HEK293T (cell line): ENCODE data around the gene RAMAC.

Experiments
- CTCF ChIA-PET: fragments of 350-600 bp; formaldehyde crosslinking; extraction: SDS; loops from one replicate; lab custom pipeline; 2021; ENCODE audit warnings: antibody characterized with exemption, inconsistent platforms; lab: Yijun Ruan, JAX
- POLR2A ChIA-PET: fragments of 350-600 bp; formaldehyde crosslinking; extraction: SDS; loops from one replicate; lab custom pipeline; 2020; ENCODE audit warnings: antibody characterized with exemption, inconsistent platforms; lab: Yijun Ruan, JAX
- DNase-seq: peaks from one replicate; pipeline ENCODE4 v3.0.0; 2012; ENCODE audit warnings: mixed read lengths; ENCODE audit errors: extremely low spot score
- ARNT ChIP-seq: fragments of 450-650 bp; IDR thresholded peaks from 2 replicates; pipeline ENCODE4 v1.6.1; 2017; ENCODE audit warnings: mild to moderate bottlenecking
- BHLHE40 ChIP-seq: fragments of 450-650 bp; IDR thresholded peaks from 2 replicates; pipeline ENCODE4 v1.6.1; 2016; ENCODE audit warnings: mild to moderate bottlenecking, moderate library complexity, borderline replicate concordance
- CTBP1 ChIP-seq: fragments of 450-650 bp; IDR thresholded peaks from 2 replicates; pipeline ENCODE4 v1.6.1; 2016; ENCODE audit warnings: borderline replicate concordance
- ELF4 ChIP-seq: fragments of 450-650 bp; IDR thresholded peaks from 2 replicates; pipeline ENCODE4 v1.6.1; 2017; ENCODE audit warnings: antibody characterized with exemption
- FOXA1 ChIP-seq: fragments of 450-650 bp; IDR thresholded peaks from 2 replicates; pipeline ENCODE4 v1.6.1; 2016; ENCODE audit warnings: mild to moderate bottlenecking
- FOXK2 ChIP-seq: fragments of 450-650 bp; IDR thresholded peaks from 2 replicates; pipeline ENCODE4 v1.6.1; 2016; ENCODE audit warnings: mild to moderate bottlenecking
- FOXM1 ChIP-seq: fragments of 450-650 bp; IDR thresholded peaks from 2 replicates; pipeline ENCODE4 v1.6.1; 2017; ENCODE audit warnings: mild to moderate bottlenecking, borderline replicate concordance
- HDGF ChIP-seq: fragments of 450-650 bp; IDR thresholded peaks from 2 replicates; pipeline ENCODE4 v1.6.1; 2017; ENCODE audit warnings: antibody characterized with exemption, borderline replicate concordance
- L3MBTL2 ChIP-seq: fragments of 450-650 bp; conservative IDR thresholded peaks from 2 replicates; pipeline ENCODE4 v1.6.1; 2016; ENCODE audit warnings: mild to moderate bottlenecking
- LEF1 ChIP-seq: fragments of 450-650 bp; IDR thresholded peaks from 2 replicates; pipeline ENCODE4 v1.6.1; 2017; ENCODE audit warnings: mild to moderate bottlenecking, borderline replicate concordance
- NFRKB ChIP-seq: fragments of 450-650 bp; IDR thresholded peaks from 2 replicates; pipeline ENCODE4 v1.6.1; 2016; ENCODE audit warnings: mild to moderate bottlenecking, moderate library complexity
- PKNOX1 ChIP-seq: fragments of 450-650 bp; IDR thresholded peaks from 2 replicates; pipeline ENCODE4 v1.6.1; 2016
- SP1 ChIP-seq: fragments of 450-650 bp; IDR thresholded peaks from 2 replicates; pipeline ENCODE4 v1.6.1; 2017
- SUZ12 ChIP-seq: fragments of 450-650 bp; IDR thresholded peaks from 2 replicates; pipeline ENCODE4 v1.6.1; 2016; ENCODE audit warnings: mild to moderate bottlenecking
- TARDBP ChIP-seq: fragments of 450-650 bp; IDR thresholded peaks from 2 replicates; pipeline ENCODE4 v1.6.1; 2016
- ZNF384 ChIP-seq: fragments of 450-650 bp; IDR thresholded peaks from 2 replicates; pipeline ENCODE4 v1.6.1; 2016

The RAMAC gene

GRCh38 chr15:82944056-82944455 is 42.0 kb upstream of the RAMAC start:
- no peak for TF ChIP-seq NFRKB
- TF ChIP-seq LEF1, result no peak
- TF ChIP-seq TARDBP, result no peak
- TF ChIP-seq FOXA1, result no peak
- no peak for TF ChIP-seq L3MBTL2
- no peak for TF ChIP-seq SP1
- TF ChIP-seq CTBP1, result no peak
- no peak for TF ChIP-seq FOXK2
- no peak for DNase-seq
- CTCF ChIA-PET, result interaction anchor here (1.2 to 1.7 kb wide), 3 partner anchors 12 to 95 kb away, joined by 4 to 5 read pairs (median 4); no protein-coding TSS in a partner anchor
- POLR2A ChIA-PET, result interaction anchor here (0.6 to 1.8 kb wide), 2 partner anchors 42 to 373 kb away, joined by 3 to 4 read pairs; partner anchors contain the start of gene RAMAC

- DNase-seq, result no peak
- ChIA-PET POLR2A (no interaction called here), CTCF (interaction anchor here (0.6 to 1.7 kb wide), 2 partner anchors 95 to 304 kb away, joined by 3 to 5 read pairs; no protein-coding TSS in a partner anchor)
- TF ChIP-seq SP1, result no peak
- TF ChIP-seq ELF4, result no peak
- TF ChIP-seq FOXA1, result no peak
- TF ChIP-seq LEF1, result no peak
Measured at GRCh38 chr15:82944821-82945220, 41.2 kb upstream of the RAMAC start.

DNA sequence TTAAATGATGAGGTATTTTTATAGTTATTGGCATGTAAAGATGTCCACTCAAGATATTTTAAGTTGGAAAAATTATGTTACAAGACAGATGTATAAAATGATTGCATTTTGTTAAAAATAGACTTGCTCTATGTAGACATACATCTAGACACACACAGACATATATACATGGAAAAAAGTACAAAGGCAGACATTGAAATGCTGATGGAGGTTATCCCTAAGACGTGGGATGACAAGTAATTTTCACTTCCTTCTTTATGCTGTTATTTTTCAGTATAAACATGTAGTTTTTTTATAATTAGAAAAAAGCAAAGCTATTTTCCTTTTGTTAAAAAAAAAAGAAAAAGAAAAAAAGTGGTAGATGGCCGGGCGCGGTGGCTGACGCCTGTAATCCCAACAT is 40.7 kb upstream of the RAMAC start:
- POLR2A ChIA-PET, result no interaction called here

DNA sequence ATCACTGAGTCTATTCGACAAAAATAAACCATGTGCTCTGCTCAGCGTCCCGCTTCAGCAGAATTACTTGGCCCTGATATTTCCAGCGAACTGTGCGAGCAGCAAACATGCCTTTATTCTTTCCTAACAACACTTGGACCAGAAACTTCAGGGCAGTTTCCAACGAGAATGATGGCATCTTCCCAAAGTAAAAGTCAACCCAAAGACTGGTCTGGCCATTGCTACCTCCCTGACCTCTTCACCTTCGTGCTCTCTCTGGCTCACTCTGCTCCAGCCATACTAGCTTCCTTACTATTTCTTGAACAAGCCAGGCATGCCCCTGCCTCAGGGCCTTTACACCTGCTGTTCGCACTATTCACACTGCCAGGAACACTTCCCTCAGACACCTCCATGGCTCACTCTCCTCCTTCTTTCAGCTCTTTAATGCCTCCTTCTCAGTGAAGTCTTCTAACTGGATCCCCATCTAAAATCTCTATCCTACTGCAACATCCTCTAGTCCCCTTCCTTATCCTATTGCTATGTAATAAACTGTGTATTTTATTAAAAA is 39.8 kb upstream of the RAMAC start:
- CTCF ChIA-PET, result no interaction called here
- no peak for TF ChIP-seq ARNT
- TF ChIP-seq PKNOX1, result no peak
- TF ChIP-seq ZNF384, result no peak
- TF ChIP-seq LEF1, result no peak
- no peak for TF ChIP-seq FOXK2
- no peak for TF ChIP-seq FOXM1
- TF ChIP-seq L3MBTL2, result no peak
- TF ChIP-seq NFRKB, result no peak
- TF ChIP-seq TARDBP, result no peak
- POLR2A ChIA-PET, result interaction anchor here (1.1 kb wide), 1 partner anchor 196 kb away, joined by 3 read pairs; no protein-coding TSS in a partner anchor
- DNase-seq, result no peak

More for the DNA sequence above, 40.7 kb upstream of the RAMAC start:
- DNase-seq, result no peak
- CTCF ChIA-PET, result interaction anchor here (0.6 kb wide), 2 partner anchors 50 to 304 kb away, joined by 3 read pairs; no protein-coding TSS in a partner anchor
- TF ChIP-seq SUZ12, result no peak
- TF ChIP-seq LEF1, result no peak
- no peak for TF ChIP-seq FOXM1
- no peak for TF ChIP-seq ARNT
- TF ChIP-seq L3MBTL2, result no peak
- TF ChIP-seq CTBP1, result no peak
- no peak for TF ChIP-seq TARDBP
- TF ChIP-seq ZNF384, result no peak
- TF ChIP-seq NFRKB, result no peak
- TF ChIP-seq FOXK2, result no peak
- no peak for TF ChIP-seq PKNOX1
- no peak for TF ChIP-seq SP1
- TF ChIP-seq FOXA1, result no peak
- TF ChIP-seq HDGF, result no peak
- no peak for TF ChIP-seq ELF4
- TF ChIP-seq BHLHE40, result no peak

GRCh38 chr15:82950295-82950694 is 35.7 kb upstream of the RAMAC start:
- ChIA-PET POLR2A (no interaction called here), CTCF (no interaction called here)
- no peak for DNase-seq
- TF ChIP-seq FOXA1 (no peak), HDGF (no peak), TARDBP (no peak), FOXM1 (no peak), PKNOX1 (no peak), FOXK2 (no peak), ARNT (no peak)

GRCh38 chr15:82950746-82951370 is 35.2 kb upstream of the RAMAC start:
- no peak for DNase-seq
- ChIA-PET CTCF (no interaction called here), POLR2A (no interaction called here)
- TF ChIP-seq ZNF384, result no peak
- no peak for TF ChIP-seq HDGF
- TF ChIP-seq CTBP1, result no peak
- TF ChIP-seq BHLHE40, result no peak
- TF ChIP-seq SUZ12, result no peak
- no peak for TF ChIP-seq TARDBP
- no peak for TF ChIP-seq ELF4
